K562 (cell line): ENCODE measurements around the gene BPIFB2. TPM values are rescaled to one million over a fixed set of nuclear protein-coding genes. Genes with fewer than 3 reads are reported as not detected.

Experiments used
- ATAC-seq: fragments of 200-7000 bp; cut with Tn5 transposase; 3 replicates; pipeline ENCODE4 v1.9.1; 2020; ENCODE audit warnings: moderate library complexity
- BruUV-seq: library from RNA; stranded (reverse); fragments of 400-500 nt; replicated peaks from 2 replicates; lab custom pipeline; 2021; lab: Mats Ljungman, UMichigan
- CTCF ChIA-PET: fragments of 300-600 bp; formaldehyde crosslinking; extraction: SDS; loops from one replicate; lab custom pipeline; 2021; ENCODE audit warnings: low intra/inter-chr PET ratio; lab: Yijun Ruan, JAX
- POLR2A ChIA-PET: fragments of 300-600, 350-650 bp; sonication (Branson Sonifier 250); formaldehyde crosslinking; extraction: SDS; loops from one replicate; lab custom pipeline; 2021; ENCODE audit warnings: antibody characterized with exemption, inconsistent platforms; lab: Yijun Ruan, JAX
- DNase-seq, 4 experiments: peaks; one replicate each; pipeline versions ENCODE4 v3.0.0 to v3.0.0-alpha.2; 2011 to 2018; ENCODE audit warnings: low spot score in 3 of 4, mixed read lengths in 3 of 4; ENCODE audit errors: extremely low read depth in 1 of 4
- FAIRE-seq: peaks from 2 replicates; lab custom pipeline; 2011; peaks lifted over from hg19 to GRCh38; lab: Jason Lieb, UNC
- H2AFZ ChIP-seq: 2 replicates; pipeline ENCODE4 v1.6.0; 2011; ENCODE audit warnings: low read depth, low read length, control low read depth, inconsistent platforms
- H3K27ac ChIP-seq: fragments of 200-600 bp; 3 replicates; pipeline ENCODE4 v1.8.0; 2011; ENCODE audit warnings: low read depth, mild to moderate bottlenecking, control low read depth, inconsistent platforms, low read length, moderate library complexity, mixed read lengths; ENCODE audit errors: extremely low read depth
- H3K27me3 ChIP-seq, 2 experiments: fragments of 300-600 bp in 1 of 2; 2 replicates in 1 of 2; 3 replicates in 1 of 2; pipeline versions ENCODE4 v1.6.0 to v1.8.0; 2011; ENCODE audit warnings: inconsistent platforms in 2 of 2, low read length in 2 of 2, mild to moderate bottlenecking in 1 of 2, mixed read lengths in 1 of 2, moderate library complexity in 1 of 2; ENCODE audit not compliant: control insufficient read depth in 2 of 2, insufficient read depth in 2 of 2
- H3K36me3 ChIP-seq: fragments of 300-600 bp; 3 replicates; pipeline ENCODE4 v1.8.0; 2011; ENCODE audit warnings: mild to moderate bottlenecking, low read length, inconsistent platforms; ENCODE audit not compliant: control insufficient read depth, insufficient read depth
- H3K4me1 ChIP-seq, 2 experiments: fragments of 200-600 bp in 1 of 2; replicated peaks in 1 of 2; 2 replicates in 1 of 2; 3 replicates in 1 of 2; pipeline versions ENCODE4 v1.5.1 to v1.8.0; 2011; ENCODE audit warnings: inconsistent platforms in 2 of 2, low read length in 2 of 2, mild to moderate bottlenecking in 1 of 2, mixed read lengths in 1 of 2, moderate library complexity in 1 of 2; ENCODE audit not compliant: control insufficient read depth in 2 of 2, insufficient read depth in 2 of 2
- H3K4me2 ChIP-seq: 2 replicates; pipeline ENCODE4 v1.6.1; 2011; ENCODE audit warnings: low read length, control low read depth, inconsistent platforms, mixed read lengths; ENCODE audit not compliant: insufficient read depth
- H3K4me3 ChIP-seq: fragments of 200-600 bp; sonication (generic), shearing (Covaris generic); 2 replicates; pipeline ENCODE4 v1.5.1; 2016; ENCODE audit warnings: control low read depth, inconsistent platforms
- H3K79me2 ChIP-seq: fragments of 200-600 bp; 3 replicates; pipeline ENCODE4 v1.8.0; 2011; ENCODE audit warnings: low read length, inconsistent platforms; ENCODE audit not compliant: control insufficient read depth, insufficient read depth
- H3K9ac ChIP-seq, 2 experiments: 2 replicates each; pipeline versions ENCODE4 v1.6.0 to v1.6.1; 2011; ENCODE audit warnings: low read depth in 2 of 2, low read length in 2 of 2, control low read depth in 1 of 2, inconsistent platforms in 1 of 2, mild to moderate bottlenecking in 1 of 2, mixed read lengths in 1 of 2; ENCODE audit not compliant: insufficient read depth in 1 of 2
- H3K9me1 ChIP-seq: one replicate; pipeline ENCODE4 v1.6.0; 2011; ENCODE audit warnings: inconsistent platforms, mild to moderate bottlenecking, low read length, moderate library complexity; ENCODE audit not compliant: control insufficient read depth, insufficient read depth
- H3K9me3 ChIP-seq: replicated peaks from 2 replicates; pipeline ENCODE4 v1.5.1; 2011; ENCODE audit warnings: low read depth, low read length, inconsistent platforms; ENCODE audit not compliant: control insufficient read depth, insufficient read depth
- H4K20me1 ChIP-seq: replicated peaks from 2 replicates; pipeline ENCODE4 v1.6.1; 2011; ENCODE audit warnings: low read length, inconsistent platforms, mixed read lengths; ENCODE audit not compliant: control insufficient read depth, insufficient read depth
- ADNP ChIP-seq: fragments of 200-800 bp; sonication (Bioruptor generic); IDR thresholded peaks from 2 replicates; pipeline ENCODE4 v1.6.1; 2016; ENCODE audit warnings: missing genetic modification characterization, missing compliant biosample characterization
- FOXM1 ChIP-seq, 2 experiments: fragments of 450-650 bp in 1 of 2; sonication (generic) in 1 of 2; formaldehyde crosslinking in 1 of 2; IDR thresholded peaks; 2 replicates each; pipeline versions ENCODE4 v1.6.1 to v1.9.0; 2017 to 2022; ENCODE audit warnings: low read depth in 2 of 2, mild to moderate bottlenecking in 2 of 2, missing genetic modification reagents in 1 of 2, moderate library complexity in 1 of 2
- KAT8 ChIP-seq: fragments of 450-650 bp; IDR thresholded peaks from 2 replicates; pipeline ENCODE4 v1.6.1; 2016; ENCODE audit warnings: low read depth, mild to moderate bottlenecking
- TCF3 ChIP-seq: sonication (generic); formaldehyde crosslinking; IDR thresholded peaks from 2 replicates; pipeline ENCODE4 v1.4.0; 2020; ENCODE audit warnings: mild to moderate bottlenecking, missing genetic modification reagents
- U2AF2 ChIP-seq: fragments of 200-400 bp; formaldehyde crosslinking; optimal IDR thresholded peaks from 2 replicates; pipeline ENCODE3; 2017; ENCODE audit warnings: low read depth, mild to moderate bottlenecking, low read length
- ZNF133 ChIP-seq: fragments of 250-450 bp; sonication (Bioruptor Pico); IDR thresholded peaks from 2 replicates; pipeline ENCODE4 v1.4.0; 2020; ENCODE audit warnings: mild to moderate bottlenecking
- ZNF699 ChIP-seq: fragments of 250-450 bp; sonication (Bioruptor Pico); IDR thresholded peaks from 2 replicates; pipeline ENCODE4 v1.8.0; 2021; ENCODE audit warnings: mild to moderate bottlenecking, moderate library complexity; ENCODE audit not compliant: insufficient replicate concordance
- ZNF766 ChIP-seq: fragments of 200-800 bp; sonication (Bioruptor generic); conservative IDR thresholded peaks from 2 replicates; pipeline ENCODE4 v1.6.1; 2016; ENCODE audit warnings: missing genetic modification characterization, missing compliant biosample characterization
- WGBS: fragments of 100-300 bp; shearing (Covaris generic); methylation state at CpG from one replicate; pipeline ENCODE4 v1.1.6; 2016; ENCODE audit warnings: low coverage, mixed read lengths; ENCODE audit not compliant: insufficient coverage; ENCODE audit errors: missing lambda C conversion rate; 5-methylcytosine and 5-hydroxymethylcytosine counted together
- in situ Hi-C: fragments of 300-500 bp; cut with MboI; formaldehyde crosslinking; loops from 4 replicates; pipeline ENCODE4 v1.15.0; 2018; ENCODE audit warnings: inconsistent platforms, mixed read lengths
- intact Hi-C: fragments of 100-400 bp; cut with micrococcal nuclease; formaldehyde crosslinking; loops from 2 replicates; pipeline ENCODE4 v1.14.2; 2022
- polyA plus RNA-seq, 8 experiments: library from polyadenylated mRNA; depleted of rRNA in 4 of 8; stranded (reverse) in 5 of 8; unstranded in 3 of 8; fragments of >200 nt; fragmentation: Nextera tagmentation in 2 of 8; fragmentation: Illumina TruSeq in 1 of 8; extraction: Ambion mirVana in 2 of 8; extraction: Trizol in 1 of 8; gene quantifications; 2 replicates each; pipeline versions ENCODE4 v1.2.1 to v1.2.3, GENCODE V29; 2011 to 2014; ENCODE audit warnings: inconsistent platforms in 1 of 8, missing spikeins in 1 of 8
- total RNA-seq, 7 experiments: library from RNA; depleted of rRNA in 6 of 7; stranded (reverse); fragments of >200 nt in 6 of 7; fragmentation: Illumina TruSeq in 2 of 7; extraction: Trizol in 2 of 7; gene quantifications; 2 replicates each; pipeline versions ENCODE4 v1.2.1 to v1.2.3, GENCODE V29; 2011 to 2021; ENCODE audit warnings: low replicate concordance in 1 of 7
- TF ChIP-seq, protein P1 (sequence below): fragments of 450-650 bp; IDR thresholded peaks from 2 replicates; pipeline ENCODE4 v1.6.1; 2016; ENCODE audit warnings: mild to moderate bottlenecking, moderate library complexity

Gene BPIFB2
- total and polyA plus RNA-seq, 9 of the 15 experiments (the other 6 are each of a cell fraction or from before 2014, with no cell fraction given), result not detected

DNA sequence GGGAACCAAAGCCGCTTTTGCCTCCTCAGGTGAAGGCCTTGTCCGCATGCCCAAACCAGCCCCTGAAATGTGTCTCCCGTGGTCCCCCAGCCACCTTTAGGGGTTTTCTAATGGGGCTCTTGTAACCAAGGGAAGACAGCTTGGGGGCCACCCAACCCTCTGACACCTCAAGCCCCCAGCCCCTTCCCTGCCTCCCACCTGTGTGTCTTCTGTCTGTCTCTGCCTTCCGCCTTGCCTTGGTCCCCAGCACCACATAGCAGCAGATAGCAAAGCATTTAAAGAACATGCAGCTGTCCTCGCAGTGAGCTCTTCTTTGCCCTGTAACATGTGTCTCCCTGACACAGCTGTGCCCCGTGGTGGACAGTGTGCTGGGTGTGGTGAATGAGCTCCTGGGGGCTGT, 55.8 kb downstream of the BPIFB2 start:
- BruUV-seq, result no TSS peak
- Histone ChIP-seq H3K4me3 (no peak overlapping the region), H3K27me3 (peaks cover 15 to 72% of the 10 kb centered on the region in 2 experiments; a peak in 4 of 5 replicates), H3K9me1 (no peaks in the 10 kb centered on the region), H3K27ac (no peak overlapping the region), H3K79me2 (no peaks in the 10 kb centered on the region), H3K36me3 (no peaks in the 10 kb centered on the region), H3K9me3 (no peaks in the 10 kb centered on the region), H3K9ac (no peak overlapping the region), H2AFZ (no peak overlapping the region), H4K20me1 (peaks cover 13% of the 10 kb centered on the region; the same call in 1 of the 2 replicates), H3K4me2 (no peak overlapping the region), H3K4me1 (peaks cover 0 to 6% of the 10 kb centered on the region in 2 experiments; a peak in 1 of 5 replicates)
- ATAC-seq (no peak), FAIRE-seq (no peak), DNase-seq (no peak)
- in situ Hi-C loops, result no loop called here
- intact Hi-C loops, result no loop called here
- WGBS, result 6% methylated on average over 6 of the region's 6 CpGs
- POLR2A ChIA-PET, result interaction anchor here (0.6 kb wide), 1 partner anchor 9 kb away, joined by 3 read pairs; no protein-coding TSS in a partner anchor
- TF ChIP-seq KAT8 (no peak), FOXM1 (IDR thresholded peaks at IDR 0.05; ENCODE audit: low read depth) (no peak), FOXM1 (CRISPR knock-in tag; IDR thresholded peaks at IDR 0.05; ENCODE audit: low read depth) (no peak), ZNF699 (CRISPR knock-in tag) (no peak), ADNP (tag) (no peak), ZNF133 (CRISPR knock-in tag) (no peak), U2AF2 (no peak), ZNF766 (CRISPR knock-in tag) (no peak), TCF3 (no peak)
- TF ChIP-seq, protein P1, sequence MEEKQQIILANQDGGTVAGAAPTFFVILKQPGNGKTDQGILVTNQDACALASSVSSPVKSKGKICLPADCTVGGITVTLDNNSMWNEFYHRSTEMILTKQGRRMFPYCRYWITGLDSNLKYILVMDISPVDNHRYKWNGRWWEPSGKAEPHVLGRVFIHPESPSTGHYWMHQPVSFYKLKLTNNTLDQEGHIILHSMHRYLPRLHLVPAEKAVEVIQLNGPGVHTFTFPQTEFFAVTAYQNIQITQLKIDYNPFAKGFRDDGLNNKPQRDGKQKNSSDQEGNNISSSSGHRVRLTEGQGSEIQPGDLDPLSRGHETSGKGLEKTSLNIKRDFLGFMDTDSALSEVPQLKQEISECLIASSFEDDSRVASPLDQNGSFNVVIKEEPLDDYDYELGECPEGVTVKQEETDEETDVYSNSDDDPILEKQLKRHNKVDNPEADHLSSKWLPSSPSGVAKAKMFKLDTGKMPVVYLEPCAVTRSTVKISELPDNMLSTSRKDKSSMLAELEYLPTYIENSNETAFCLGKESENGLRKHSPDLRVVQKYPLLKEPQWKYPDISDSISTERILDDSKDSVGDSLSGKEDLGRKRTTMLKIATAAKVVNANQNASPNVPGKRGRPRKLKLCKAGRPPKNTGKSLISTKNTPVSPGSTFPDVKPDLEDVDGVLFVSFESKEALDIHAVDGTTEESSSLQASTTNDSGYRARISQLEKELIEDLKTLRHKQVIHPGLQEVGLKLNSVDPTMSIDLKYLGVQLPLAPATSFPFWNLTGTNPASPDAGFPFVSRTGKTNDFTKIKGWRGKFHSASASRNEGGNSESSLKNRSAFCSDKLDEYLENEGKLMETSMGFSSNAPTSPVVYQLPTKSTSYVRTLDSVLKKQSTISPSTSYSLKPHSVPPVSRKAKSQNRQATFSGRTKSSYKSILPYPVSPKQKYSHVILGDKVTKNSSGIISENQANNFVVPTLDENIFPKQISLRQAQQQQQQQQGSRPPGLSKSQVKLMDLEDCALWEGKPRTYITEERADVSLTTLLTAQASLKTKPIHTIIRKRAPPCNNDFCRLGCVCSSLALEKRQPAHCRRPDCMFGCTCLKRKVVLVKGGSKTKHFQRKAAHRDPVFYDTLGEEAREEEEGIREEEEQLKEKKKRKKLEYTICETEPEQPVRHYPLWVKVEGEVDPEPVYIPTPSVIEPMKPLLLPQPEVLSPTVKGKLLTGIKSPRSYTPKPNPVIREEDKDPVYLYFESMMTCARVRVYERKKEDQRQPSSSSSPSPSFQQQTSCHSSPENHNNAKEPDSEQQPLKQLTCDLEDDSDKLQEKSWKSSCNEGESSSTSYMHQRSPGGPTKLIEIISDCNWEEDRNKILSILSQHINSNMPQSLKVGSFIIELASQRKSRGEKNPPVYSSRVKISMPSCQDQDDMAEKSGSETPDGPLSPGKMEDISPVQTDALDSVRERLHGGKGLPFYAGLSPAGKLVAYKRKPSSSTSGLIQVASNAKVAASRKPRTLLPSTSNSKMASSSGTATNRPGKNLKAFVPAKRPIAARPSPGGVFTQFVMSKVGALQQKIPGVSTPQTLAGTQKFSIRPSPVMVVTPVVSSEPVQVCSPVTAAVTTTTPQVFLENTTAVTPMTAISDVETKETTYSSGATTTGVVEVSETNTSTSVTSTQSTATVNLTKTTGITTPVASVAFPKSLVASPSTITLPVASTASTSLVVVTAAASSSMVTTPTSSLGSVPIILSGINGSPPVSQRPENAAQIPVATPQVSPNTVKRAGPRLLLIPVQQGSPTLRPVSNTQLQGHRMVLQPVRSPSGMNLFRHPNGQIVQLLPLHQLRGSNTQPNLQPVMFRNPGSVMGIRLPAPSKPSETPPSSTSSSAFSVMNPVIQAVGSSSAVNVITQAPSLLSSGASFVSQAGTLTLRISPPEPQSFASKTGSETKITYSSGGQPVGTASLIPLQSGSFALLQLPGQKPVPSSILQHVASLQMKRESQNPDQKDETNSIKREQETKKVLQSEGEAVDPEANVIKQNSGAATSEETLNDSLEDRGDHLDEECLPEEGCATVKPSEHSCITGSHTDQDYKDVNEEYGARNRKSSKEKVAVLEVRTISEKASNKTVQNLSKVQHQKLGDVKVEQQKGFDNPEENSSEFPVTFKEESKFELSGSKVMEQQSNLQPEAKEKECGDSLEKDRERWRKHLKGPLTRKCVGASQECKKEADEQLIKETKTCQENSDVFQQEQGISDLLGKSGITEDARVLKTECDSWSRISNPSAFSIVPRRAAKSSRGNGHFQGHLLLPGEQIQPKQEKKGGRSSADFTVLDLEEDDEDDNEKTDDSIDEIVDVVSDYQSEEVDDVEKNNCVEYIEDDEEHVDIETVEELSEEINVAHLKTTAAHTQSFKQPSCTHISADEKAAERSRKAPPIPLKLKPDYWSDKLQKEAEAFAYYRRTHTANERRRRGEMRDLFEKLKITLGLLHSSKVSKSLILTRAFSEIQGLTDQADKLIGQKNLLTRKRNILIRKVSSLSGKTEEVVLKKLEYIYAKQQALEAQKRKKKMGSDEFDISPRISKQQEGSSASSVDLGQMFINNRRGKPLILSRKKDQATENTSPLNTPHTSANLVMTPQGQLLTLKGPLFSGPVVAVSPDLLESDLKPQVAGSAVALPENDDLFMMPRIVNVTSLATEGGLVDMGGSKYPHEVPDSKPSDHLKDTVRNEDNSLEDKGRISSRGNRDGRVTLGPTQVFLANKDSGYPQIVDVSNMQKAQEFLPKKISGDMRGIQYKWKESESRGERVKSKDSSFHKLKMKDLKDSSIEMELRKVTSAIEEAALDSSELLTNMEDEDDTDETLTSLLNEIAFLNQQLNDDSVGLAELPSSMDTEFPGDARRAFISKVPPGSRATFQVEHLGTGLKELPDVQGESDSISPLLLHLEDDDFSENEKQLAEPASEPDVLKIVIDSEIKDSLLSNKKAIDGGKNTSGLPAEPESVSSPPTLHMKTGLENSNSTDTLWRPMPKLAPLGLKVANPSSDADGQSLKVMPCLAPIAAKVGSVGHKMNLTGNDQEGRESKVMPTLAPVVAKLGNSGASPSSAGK, result no peak
- TF ChIP-seq, all 486 proteins: peak for 0
- CTCF ChIA-PET, result no interaction called here
